GM13976 (cell line): ENCODE data around the gene CNGA1.
"Not testable (repeated sequence)": the region's sequence is repeated elsewhere in the genome, so short reads cannot be mapped to it uniquely, and the experiment has no call there.

Experiments used
- DNase-seq: peaks from one replicate; pipeline ENCODE4 v3.0.0; 2012; ENCODE audit warnings: low spot score
- in situ Hi-C: fragments of 300-500 bp; cut with MboI; formaldehyde crosslinking; loops from one replicate; pipeline ENCODE4 v1.12.0; 2022; ENCODE audit warnings: low sequenced_read_pairs, mixed read lengths, inconsistent platforms; ENCODE audit not compliant: unreplicated experiment
- TF ChIP-seq, protein P1 (sequence below): IDR thresholded peaks from 2 replicates; pipeline ENCODE4 v1.5.1; 2012; ENCODE audit warnings: borderline replicate concordance, mild to moderate bottlenecking; ENCODE audit not compliant: insufficient read depth; ENCODE audit errors: extremely low read depth, missing control alignments, control extremely low read depth

CNGA1 gene

GRCh38 chr4:47936336-47936735 is 80.1 kb downstream of the CNGA1 start:
- in situ Hi-C loops, result loop anchor here (25.0 kb wide), 1 partner anchor 151 kb away; no protein-coding TSS in a partner anchor
- no peak for DNase-seq
- TF ChIP-seq, protein P1, sequence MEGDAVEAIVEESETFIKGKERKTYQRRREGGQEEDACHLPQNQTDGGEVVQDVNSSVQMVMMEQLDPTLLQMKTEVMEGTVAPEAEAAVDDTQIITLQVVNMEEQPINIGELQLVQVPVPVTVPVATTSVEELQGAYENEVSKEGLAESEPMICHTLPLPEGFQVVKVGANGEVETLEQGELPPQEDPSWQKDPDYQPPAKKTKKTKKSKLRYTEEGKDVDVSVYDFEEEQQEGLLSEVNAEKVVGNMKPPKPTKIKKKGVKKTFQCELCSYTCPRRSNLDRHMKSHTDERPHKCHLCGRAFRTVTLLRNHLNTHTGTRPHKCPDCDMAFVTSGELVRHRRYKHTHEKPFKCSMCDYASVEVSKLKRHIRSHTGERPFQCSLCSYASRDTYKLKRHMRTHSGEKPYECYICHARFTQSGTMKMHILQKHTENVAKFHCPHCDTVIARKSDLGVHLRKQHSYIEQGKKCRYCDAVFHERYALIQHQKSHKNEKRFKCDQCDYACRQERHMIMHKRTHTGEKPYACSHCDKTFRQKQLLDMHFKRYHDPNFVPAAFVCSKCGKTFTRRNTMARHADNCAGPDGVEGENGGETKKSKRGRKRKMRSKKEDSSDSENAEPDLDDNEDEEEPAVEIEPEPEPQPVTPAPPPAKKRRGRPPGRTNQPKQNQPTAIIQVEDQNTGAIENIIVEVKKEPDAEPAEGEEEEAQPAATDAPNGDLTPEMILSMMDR, result no peak

DNA sequence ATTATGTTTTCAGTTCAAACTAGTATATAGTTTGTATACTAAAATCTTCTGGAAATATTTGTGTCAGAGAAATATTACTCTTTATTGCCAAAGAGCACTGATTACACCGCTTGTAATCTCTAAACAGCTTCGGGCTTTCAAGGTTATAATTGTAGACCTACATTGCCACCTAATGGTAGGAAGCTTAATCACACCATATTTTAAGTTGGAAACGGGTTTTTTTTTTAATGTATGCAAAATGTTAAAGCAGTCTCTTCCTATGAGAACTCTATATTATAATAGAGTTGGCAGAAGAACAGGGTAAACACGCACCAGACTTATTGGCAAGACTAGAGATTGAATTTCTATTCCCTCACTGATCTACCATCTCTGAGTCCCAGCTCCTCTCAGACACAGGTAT is 82.6 kb downstream of the CNGA1 start:
- peak; percentile 37 for DNase-seq
- in situ Hi-C loops, result loop anchor here (25.0 kb wide), 1 partner anchor 153 kb away; no protein-coding TSS in a partner anchor
- TF ChIP-seq, protein P1, result peak; percentile 51

- in situ Hi-C loops, result loop anchor here (25.0 kb wide), 1 partner anchor 156 kb away; no protein-coding TSS in a partner anchor
- DNase-seq, result no peak
Observed at GRCh38 chr4:47930971-47931804, 85.3 kb downstream of the CNGA1 start.

GRCh38 chr4:47929682-47930201 is 86.7 kb downstream of the CNGA1 start:
- TF ChIP-seq, protein P1, result no peak
- in situ Hi-C loops, result loop anchor here (10.0 to 25.0 kb wide), 2 partner anchors 158 to 245 kb away; no protein-coding TSS in a partner anchor
- DNase-seq, result peak; percentile 18

More at GRCh38 chr4:47930971-47931804, 85.3 kb downstream of the CNGA1 start:
- TF ChIP-seq, protein P1, result no peak

GRCh38 chr4:47926667-47927258 is 89.7 kb downstream of the CNGA1 start:
- TF ChIP-seq, protein P1, result peak; percentile 78
- peak; percentile 50 for DNase-seq
- in situ Hi-C loops, result loop anchor here (10.0 to 25.0 kb wide), 2 partner anchors 161 to 242 kb away; no protein-coding TSS in a partner anchor

- in situ Hi-C loops, result loop anchor here (10.0 kb wide), 1 partner anchor 238 kb away; no protein-coding TSS in a partner anchor
- not testable (repeated sequence) for DNase-seq
Observed at GRCh38 chr4:47923261-47923608, 93.2 kb downstream of the CNGA1 start.

DNA sequence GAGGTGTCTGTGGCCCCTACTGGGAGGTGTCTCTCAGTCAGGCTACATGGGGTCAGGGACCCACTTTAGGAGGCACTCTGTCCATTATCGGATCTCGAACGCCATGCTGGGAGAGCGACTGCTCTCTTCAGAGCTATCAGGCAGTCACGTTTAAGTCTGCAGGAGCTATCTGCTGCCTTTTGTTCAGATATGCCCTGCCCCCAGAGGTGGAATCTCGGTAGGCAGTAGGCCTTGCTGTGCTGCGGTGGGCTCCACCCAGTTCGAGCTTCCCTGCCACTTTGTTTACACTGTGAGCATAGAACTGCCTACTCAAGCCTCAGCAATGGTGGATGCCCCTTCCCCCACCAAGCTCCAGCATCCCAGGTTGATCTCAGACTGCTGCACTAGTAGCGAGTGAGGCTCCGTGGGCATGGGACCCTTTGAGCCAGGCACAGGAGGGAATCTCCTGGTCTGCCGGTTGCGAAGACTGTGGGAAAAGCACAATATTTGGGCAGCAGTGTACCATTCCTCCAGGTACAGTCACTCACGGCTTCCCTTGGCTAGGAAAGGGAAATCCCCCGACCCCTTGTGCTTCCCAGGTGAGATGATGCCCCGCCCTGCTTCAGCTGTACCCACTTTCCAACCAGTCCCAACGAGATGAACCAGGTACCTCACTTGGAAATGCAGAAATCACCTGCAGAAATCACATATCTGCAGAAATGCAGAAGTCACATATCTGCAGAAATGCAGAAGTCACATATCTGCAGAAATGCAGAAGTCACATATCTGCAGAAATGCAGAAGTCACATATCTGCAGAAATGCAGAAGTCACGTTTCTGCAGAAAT is 93.8 kb downstream of the CNGA1 start:
- in situ Hi-C loops, result loop anchor here (10.0 kb wide), 1 partner anchor 238 kb away; no protein-coding TSS in a partner anchor

GRCh38 chr4:47917163-47917562 is 99.3 kb downstream of the CNGA1 start:
- in situ Hi-C loops, DNase-seq: not testable (repeated sequence)

More for the DNA sequence above, 93.8 kb downstream of the CNGA1 start:
- not testable (repeated sequence) for DNase-seq
